ENCODE measurements around the gene ANKMY1. TPM values are rescaled to one million over a fixed set of nuclear protein-coding genes. Genes with fewer than 3 reads are reported as not detected.

The ANKMY1 gene
- total and polyA plus RNA-seq, 10 donors: 7.6 to 45.5 (median 29.4) TPM

GRCh38 chr2:240601061-240601830 is 43.5 kb upstream of the ANKMY1 start:
- TF ChIP-seq POLR2AphosphoS5 (IDR thresholded peaks at IDR 0.05) (peak in 2 of 3 donors; percentile 18 to 59), POLR2A (IDR thresholded peaks at IDR 0.05) (no peak)
- H3K9me3 ChIP-seq: no peaks in the 10 kb centered on the region
- no peak overlapping the region for H3K4me3 ChIP-seq
- H3K4me1 ChIP-seq: peaks cover 0 to 35% (median 8%) of the 10 kb centered on the region in 6 donors
- intact Hi-C loops (cut with DNase I; ENCODE audit: low total_unique reads): no loop called here
- DNase-seq: peak; percentile 72
- H3K27me3 ChIP-seq (replicated peaks in 1 of 7): no peaks in the 10 kb centered on the region
- WGBS, 5 donors: 78 to 91% (median 80%) methylated on average over 7 to 20 of the region's 20 CpGs
- peak overlapping the region in 6 of 8 donors; percentile 18 to 71 (median 59) for H3K27ac ChIP-seq
- H3K36me3 ChIP-seq: peaks cover 0 to 71% (median 43%) of the 10 kb centered on the region in 6 donors

- Histone ChIP-seq H3K4me1 (peaks cover 0 to 35% (median 10%) of the 10 kb centered on the region in 6 donors), H3K9me3 (no peaks in the 10 kb centered on the region), H3K36me3 (peaks cover 0 to 79% (median 50%) of the 10 kb centered on the region in 6 donors), H3K27ac (peak overlapping the region in 4 of 8 donors; percentile 50 to 71 (median 69)), H3K27me3 (replicated peaks in 1 of 7) (no peaks in the 10 kb centered on the region), H3K4me3 (no peak overlapping the region)
- WGBS, 5 donors: 93 to 97% (median 94%) methylated on average over 11 to 16 of the region's 16 CpGs
- DNase-seq: peak; percentile 63
- intact Hi-C loops (cut with DNase I; ENCODE audit: low total_unique reads): no loop called here
- TF ChIP-seq POLR2AphosphoS5 (IDR thresholded peaks at IDR 0.05) (peak in 1 of 3 donors; percentile 24), POLR2A (IDR thresholded peaks at IDR 0.05) (no peak)
Measured at GRCh38 chr2:240600451-240600961, 42.7 kb upstream of the ANKMY1 start.

- Histone ChIP-seq H3K4me1 (peaks cover 0 to 24% (median 6%) of the 10 kb centered on the region in 6 donors), H3K36me3 (peaks cover 0 to 92% (median 59%) of the 10 kb centered on the region in 6 donors), H3K4me3 (no peak overlapping the region), H3K9me3 (no peaks in the 10 kb centered on the region), H3K27me3 (replicated peaks in 1 of 7) (no peaks in the 10 kb centered on the region), H3K27ac (no peak overlapping the region)
- peak; percentile 62 for DNase-seq
- intact Hi-C loops (cut with DNase I; ENCODE audit: low total_unique reads): no loop called here
- WGBS, 5 donors: 96 to 98% (median 96%) methylated on average over 11 of the region's 11 CpGs
- TF ChIP-seq CTCF (IDR thresholded peaks at IDR 0.05 in 8 of 11, conservative IDR thresholded peaks at IDR 0.05 in 3 of 11): no peak
- no peak for TF ChIP-seq POLR2AphosphoS5 (IDR thresholded peaks at IDR 0.05)
- TF ChIP-seq POLR2A (IDR thresholded peaks at IDR 0.05): no peak
Measured at GRCh38 chr2:240599141-240599583, 41.4 kb upstream of the ANKMY1 start.

- Histone ChIP-seq H3K4me1 (peaks cover 0 to 17% (median 4%) of the 10 kb centered on the region in 6 donors), H3K4me3 (no peak overlapping the region), H3K36me3 (peaks cover 0 to 100% (median 67%) of the 10 kb centered on the region in 6 donors), H3K9me3 (no peaks in the 10 kb centered on the region), H3K27me3 (replicated peaks in 1 of 7) (no peaks in the 10 kb centered on the region), H3K27ac (no peak overlapping the region)
- 91 to 96% (median 94%) methylated on average over 12 to 17 of the region's 17 CpGs for whole genome bisulfite sequencing, 5 donors
- DNase-seq: peak; percentile 72
- no peak for TF ChIP-seq POLR2AphosphoS5 (IDR thresholded peaks at IDR 0.05)
- no peak for TF ChIP-seq POLR2A (IDR thresholded peaks at IDR 0.05)
- intact Hi-C loops (cut with DNase I; ENCODE audit: low total_unique reads): no loop called here
Measured at GRCh38 chr2:240598311-240598911, 40.6 kb upstream of the ANKMY1 start.

- Histone ChIP-seq H3K4me1 (peaks cover 0 to 17% (median 4%) of the 10 kb centered on the region in 6 donors), H3K9me3 (no peaks in the 10 kb centered on the region), H3K27me3 (replicated peaks in 1 of 7) (no peaks in the 10 kb centered on the region), H3K27ac (no peak overlapping the region), H3K36me3 (peaks cover 0 to 100% (median 74%) of the 10 kb centered on the region in 6 donors), H3K4me3 (no peak overlapping the region)
- 87 to 99% (median 92%) methylated on average over 3 to 22 of the region's 22 CpGs for WGBS, 5 donors
- TF ChIP-seq CTCF (IDR thresholded peaks at IDR 0.05 in 8 of 11, conservative IDR thresholded peaks at IDR 0.05 in 3 of 11) (no peak), POLR2A (IDR thresholded peaks at IDR 0.05) (no peak), POLR2AphosphoS5 (IDR thresholded peaks at IDR 0.05) (no peak)
- intact Hi-C loops (cut with DNase I; ENCODE audit: low total_unique reads): no loop called here
- peak; percentile 67 for DNase-seq
Measured at GRCh38 chr2:240597419-240598181, 39.8 kb upstream of the ANKMY1 start.

All from spleen (tissue), 11 donors.